T1000 (cell line): ENCODE data around the gene KCNJ14.
A peak's percentile ranks its signal among the peaks of the same experiment; 100 is the strongest.
"Not testable (repeated sequence)": the region's sequence is repeated elsewhere in the genome, so short reads cannot be mapped to it uniquely, and the experiment has no call there.

ENCODE experiments used
- DNase-seq: peaks from one replicate; lab custom pipeline; 2025; ENCODE audit warnings: mixed read lengths; lab: John Stamatoyannopoulos, UW

Gene KCNJ14

GRCh38 chr19:48471836-48472235, 16.5 kb downstream of the KCNJ14 start:
- DNase-seq, result no peak

- no peak for DNase-seq
Measured at GRCh38 chr19:48473161-48473966, 18.0 kb downstream of the KCNJ14 start.

GRCh38 chr19:48474084-48474592, 18.8 kb downstream of the KCNJ14 start:
- no peak for DNase-seq

DNA sequence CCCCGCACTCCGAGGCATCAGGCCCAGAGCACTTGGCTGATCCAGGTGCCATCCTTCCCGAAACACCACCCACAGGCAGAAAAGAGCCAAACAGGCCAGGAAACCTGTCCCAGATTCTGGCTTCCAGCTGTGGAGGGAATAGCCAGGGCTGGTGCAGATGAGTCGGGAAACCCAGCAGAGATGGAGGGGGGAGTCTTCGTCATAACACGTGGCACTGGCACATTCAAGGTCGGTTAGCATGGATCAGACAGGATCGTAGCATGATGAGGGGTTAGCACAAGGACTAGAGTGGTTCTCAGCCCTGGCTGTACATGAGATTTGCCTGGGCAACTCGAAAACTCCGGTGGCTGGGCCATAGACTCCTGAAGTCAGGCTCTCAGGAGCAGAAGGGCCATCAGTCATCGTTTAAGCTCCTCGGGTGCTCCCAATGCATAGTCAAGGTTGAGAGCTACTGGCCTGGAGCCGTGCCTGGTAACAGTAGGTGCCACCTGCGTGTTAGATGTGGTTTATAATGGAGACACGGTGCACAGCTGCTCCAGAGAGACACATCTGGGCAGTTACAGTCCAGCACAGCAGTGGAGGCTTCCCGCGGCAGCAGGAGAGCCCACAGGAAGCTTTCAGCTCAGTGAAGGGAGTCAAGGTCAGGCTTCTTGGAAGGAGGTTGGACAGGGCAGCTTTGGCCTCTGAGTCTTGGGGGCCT, 20.1 kb downstream of the KCNJ14 start:
- no peak for DNase-seq

DNA sequence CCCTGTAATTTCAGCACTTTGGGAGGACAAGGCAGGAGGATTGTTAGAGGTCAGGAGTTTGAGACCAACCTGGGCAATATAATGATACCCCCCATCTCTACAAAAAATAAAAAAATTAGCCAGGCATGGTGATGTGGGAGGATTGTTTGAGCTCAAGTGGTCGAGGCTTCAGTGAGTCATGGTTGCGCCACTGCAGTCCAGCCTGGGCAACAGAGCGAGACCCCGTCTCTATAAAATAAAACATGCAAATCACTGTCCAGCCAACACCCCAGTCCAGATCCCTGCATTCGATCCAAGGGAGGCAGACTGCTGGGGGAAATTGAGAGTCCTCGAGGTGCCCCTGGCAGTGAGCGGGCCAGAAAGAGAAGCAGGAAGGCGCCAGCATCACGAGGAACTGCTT, 20.8 kb downstream of the KCNJ14 start:
- no peak for DNase-seq

DNA sequence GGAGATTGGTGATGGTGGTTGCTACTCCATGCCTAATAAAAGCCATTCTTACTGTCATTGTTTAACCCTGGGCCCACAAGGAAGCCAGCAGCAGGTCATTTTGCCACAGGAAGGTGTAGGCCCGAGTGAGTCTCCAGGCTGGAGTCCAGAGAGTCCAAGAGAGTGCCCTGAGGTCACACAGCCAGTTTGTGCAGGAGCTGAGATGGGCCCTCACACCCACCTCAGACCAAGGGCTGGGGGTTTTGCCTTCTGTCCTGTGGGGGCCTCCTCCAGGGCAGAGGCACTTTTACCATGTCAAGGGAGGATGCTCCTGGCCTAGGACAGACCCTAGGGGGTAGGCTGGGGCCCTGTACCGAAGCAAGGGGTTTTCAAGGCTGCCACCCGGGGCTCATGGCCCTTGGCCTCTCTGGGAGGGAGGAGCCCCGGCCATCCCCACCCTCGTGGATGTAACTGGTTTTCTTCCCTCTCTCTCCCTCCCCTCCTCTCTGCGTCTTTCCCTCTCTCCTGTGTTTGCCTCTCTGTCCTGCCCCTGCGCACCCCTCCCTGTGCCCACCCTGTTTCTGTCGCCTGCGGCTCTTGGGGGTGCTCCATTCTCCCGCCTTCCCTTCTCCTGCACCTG, 21.8 kb downstream of the KCNJ14 start:
- DNase-seq, result no peak

DNA sequence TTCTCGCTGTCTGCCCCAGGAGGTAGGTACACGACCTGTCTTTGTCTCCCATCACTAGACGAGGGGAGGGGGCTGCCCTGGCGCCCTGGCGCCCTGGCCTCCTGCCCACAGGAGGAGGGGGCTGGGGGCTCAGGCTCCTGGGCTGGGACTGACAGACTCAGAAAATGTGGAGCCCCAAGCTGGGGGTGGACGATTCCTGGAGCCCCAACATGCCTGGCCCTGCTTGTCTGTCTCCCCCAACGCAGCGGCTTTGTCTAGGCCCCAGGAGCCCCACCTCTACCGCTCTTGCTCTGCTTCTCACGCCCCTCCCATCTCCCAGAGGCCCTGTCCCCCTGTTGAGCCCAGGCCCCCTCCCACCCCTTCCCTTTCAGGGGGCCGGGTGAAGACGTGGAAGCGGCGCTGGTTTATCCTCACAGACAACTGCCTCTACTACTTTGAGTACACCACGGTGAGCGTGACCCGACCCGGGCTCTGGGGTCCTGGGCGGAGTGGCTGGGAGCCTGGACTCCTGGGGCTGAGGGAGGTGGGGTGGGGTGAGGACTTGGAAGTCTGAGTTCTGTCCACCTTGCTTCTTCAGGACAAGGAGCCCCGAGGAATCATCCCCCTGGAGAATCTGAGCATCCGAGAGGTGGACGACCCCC, 22.4 kb downstream of the KCNJ14 start:
- DNase-seq, result no peak

GRCh38 chr19:48478339-48479256, 23.2 kb downstream of the KCNJ14 start:
- DNase-seq, result no peak

GRCh38 chr19:48479686-48480085, 24.3 kb downstream of the KCNJ14 start:
- no peak for DNase-seq

- no peak for DNase-seq
Measured at GRCh38 chr19:48480183-48480557, 24.8 kb downstream of the KCNJ14 start.

DNA sequence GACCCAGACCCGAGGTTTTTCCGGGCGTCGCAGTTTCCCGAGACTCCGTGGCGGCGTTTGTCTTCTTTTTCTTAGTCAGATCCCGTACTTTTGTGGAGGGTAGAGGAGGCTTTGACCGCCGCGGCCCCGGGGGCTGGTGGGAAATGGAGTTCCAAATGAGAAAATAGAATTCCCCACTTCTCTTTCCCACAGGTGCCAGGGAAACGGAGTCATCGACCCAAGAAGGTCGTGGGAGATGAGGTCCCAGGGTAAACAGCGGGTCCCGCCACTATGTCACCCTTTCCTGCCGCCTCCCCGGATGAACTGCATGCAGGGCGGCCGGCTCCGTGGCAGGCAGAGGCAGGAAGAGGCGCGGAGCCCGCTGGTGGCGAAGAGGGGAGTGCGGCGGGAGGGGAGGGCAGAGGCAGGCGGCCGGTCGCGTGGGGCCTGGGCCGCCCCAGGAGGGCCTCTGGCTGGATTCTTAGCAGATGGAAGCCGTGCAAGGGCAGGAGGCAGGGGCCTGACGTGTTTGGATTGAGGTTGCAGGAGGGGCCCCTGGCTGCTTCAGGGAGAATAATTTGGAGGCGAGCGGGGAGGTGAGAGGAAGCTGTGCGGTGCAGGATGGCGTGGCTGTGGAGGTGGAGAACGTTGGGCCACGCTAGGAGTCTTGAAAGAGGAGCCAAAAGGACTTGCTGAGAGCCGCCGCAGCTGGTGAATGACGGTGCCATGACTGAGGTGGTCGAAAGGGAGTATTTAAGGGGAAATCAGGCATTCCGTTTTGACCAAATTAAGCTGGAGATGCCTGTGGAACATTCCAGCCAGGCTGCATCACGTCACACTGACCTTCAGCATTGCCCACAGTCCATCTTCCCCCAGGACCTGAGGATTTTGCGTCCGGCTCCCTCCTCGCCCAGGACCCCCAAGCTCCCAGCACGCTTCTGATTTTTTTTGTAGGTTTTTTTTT, 25.5 kb downstream of the KCNJ14 start:
- no peak for DNase-seq

DNA sequence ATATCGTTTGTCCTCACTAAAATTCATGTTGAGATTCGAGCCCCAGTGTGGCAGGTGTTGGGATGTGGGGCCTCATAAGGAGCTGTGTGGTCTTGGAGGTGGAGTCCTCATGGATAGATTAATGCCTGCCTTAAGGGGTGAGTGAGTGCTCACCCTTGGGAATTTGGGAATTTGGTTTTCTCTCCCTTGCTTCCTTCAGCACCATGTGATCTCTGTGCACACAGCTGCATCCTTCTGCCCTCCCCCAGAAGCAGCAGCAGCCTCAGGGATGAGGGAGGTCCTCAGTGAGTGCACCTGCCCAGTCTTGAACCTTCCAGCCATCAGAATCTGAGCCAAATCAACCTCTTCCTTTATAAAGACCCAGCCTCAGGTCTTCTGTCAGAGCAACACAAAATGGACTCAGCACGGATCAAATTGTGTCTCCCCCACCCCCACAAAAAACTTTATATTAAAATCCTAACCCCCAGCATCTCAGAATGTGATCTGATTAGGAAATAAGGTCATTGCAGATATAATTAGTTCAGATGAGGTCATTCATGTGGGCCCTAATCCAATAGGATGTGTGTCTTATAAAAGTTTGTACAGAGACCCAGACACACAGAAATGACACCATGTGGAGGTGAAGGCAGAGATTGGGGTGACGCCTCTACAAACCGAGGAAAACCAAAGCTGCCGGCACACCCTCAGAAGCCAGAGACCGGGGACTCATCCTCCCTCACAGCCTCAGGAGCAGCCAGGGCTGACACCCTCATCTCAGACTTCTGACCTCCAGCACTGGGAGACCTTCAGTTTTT, 26.7 kb downstream of the KCNJ14 start:
- no peak for DNase-seq

- DNase-seq, result no peak
Measured at GRCh38 chr19:48483301-48483700, 27.9 kb downstream of the KCNJ14 start.

GRCh38 chr19:48484247-48484893, 29.0 kb downstream of the KCNJ14 start:
- DNase-seq, result no peak

- no peak for DNase-seq
Measured at GRCh38 chr19:48484931-48485612, 29.7 kb downstream of the KCNJ14 start.

GRCh38 chr19:48486706-48487105, 31.3 kb downstream of the KCNJ14 start:
- DNase-seq, result not testable (repeated sequence)

DNA sequence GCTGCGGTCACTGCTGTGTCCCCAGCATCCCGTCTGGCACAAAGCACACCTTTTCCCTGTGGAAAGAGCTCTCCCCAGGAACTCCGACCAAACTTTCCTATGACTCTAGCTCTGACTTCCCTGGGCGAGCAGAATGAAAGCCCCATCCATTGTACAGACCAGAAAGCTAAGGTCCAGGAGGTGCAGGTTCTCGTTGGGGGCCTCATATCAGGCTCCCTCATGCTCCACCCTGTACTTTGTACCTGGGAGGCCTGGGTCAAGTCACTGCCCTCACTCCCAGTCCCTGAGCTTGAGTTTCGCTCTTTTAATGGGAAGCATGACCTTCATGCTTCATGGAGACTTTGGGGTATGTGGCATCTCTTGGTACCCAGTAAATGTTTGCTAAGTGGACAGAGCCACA, 32.2 kb downstream of the KCNJ14 start:
- DNase-seq, result no peak

- peak; percentile 88 for DNase-seq
Measured at GRCh38 chr19:48487948-48488347, 32.6 kb downstream of the KCNJ14 start.
